A549 (cell line): ENCODE measurements around the gene YOD1. TPM values are rescaled to one million over a fixed set of nuclear protein-coding genes. Genes with fewer than 3 reads are reported as not detected.

Source experiments
- ATAC-seq, 2 experiments: fragments of 200-7000 bp in 1 of 2; fragments of >200 bp in 1 of 2; cut with Nextera tagmentation in 1 of 2; cut with Tn5 transposase in 1 of 2; 3 replicates each; pipeline versions ENCODE4 v1.8.0 to v1.9.1; 2018 to 2020; ENCODE audit warnings: mild to moderate bottlenecking in 1 of 2, moderate library complexity in 1 of 2
- CTCF ChIA-PET: fragments of 300-600 bp; sonication (Branson Sonifier 250); formaldehyde crosslinking; extraction: SDS; loops from one replicate; lab custom pipeline; 2021; ENCODE audit warnings: antibody characterized with exemption, inconsistent platforms; lab: Yijun Ruan, JAX
- POLR2A ChIA-PET: fragments of 350-600 bp; formaldehyde crosslinking; extraction: SDS; loops from one replicate; lab custom pipeline; 2021; ENCODE audit warnings: antibody characterized with exemption, inconsistent platforms; lab: Yijun Ruan, JAX
- DNase-seq, 2 experiments: peaks; one replicate each; pipeline versions ENCODE4 v3.0.0 to v3.0.0-alpha.2; 2011 to 2016; ENCODE audit warnings: low read depth in 1 of 2, low spot score in 1 of 2
- FAIRE-seq: peaks from 2 replicates; lab custom pipeline; 2011; peaks lifted over from hg19 to GRCh38; lab: Jason Lieb, UNC
- H3K27ac ChIP-seq, 2 experiments: fragments of >200 bp; sonication (Bioruptor Twin); formaldehyde crosslinking; 3 replicates each; pipeline ENCODE4 v1.5.1; 2016 to 2017
- H3K4me1 ChIP-seq: fragments of >200 bp; sonication (Bioruptor Twin); formaldehyde crosslinking; 3 replicates; pipeline ENCODE4 v1.6.1; 2016
- H3K4me2 ChIP-seq: fragments of >200 bp; sonication (Bioruptor Twin); formaldehyde crosslinking; 3 replicates; pipeline ENCODE4 v1.6.1; 2016
- H3K4me3 ChIP-seq: fragments of >200 bp; sonication (Bioruptor Twin); formaldehyde crosslinking; 3 replicates; pipeline ENCODE4 v1.5.1; 2016
- H3K9me3 ChIP-seq: fragments of >200 bp; sonication (Bioruptor Twin); formaldehyde crosslinking; 3 replicates; pipeline ENCODE4 v1.6.1; 2016
- ATOH8 ChIP-seq: fragments of 250-450 bp; sonication (Bioruptor Pico); IDR thresholded peaks from 2 replicates; pipeline ENCODE4 v1.5.0; 2020; ENCODE audit warnings: low read depth, mild to moderate bottlenecking, moderate library complexity
- CBX2 ChIP-seq: fragments of 200-600 bp; sonication (generic); IDR thresholded peaks from 2 replicates; pipeline ENCODE4 v1.6.1; 2016; ENCODE audit warnings: low read depth, mild to moderate bottlenecking, borderline replicate concordance
- CBX8 ChIP-seq: fragments of 200-600 bp; sonication (generic); IDR thresholded peaks from 2 replicates; pipeline ENCODE4 v1.6.1; 2016
- CEBPB ChIP-seq, 2 experiments: fragments of >200 bp in 1 of 2; sonication (Bioruptor Twin) in 1 of 2; formaldehyde crosslinking in 1 of 2; IDR thresholded peaks; 2 replicates each; pipeline ENCODE4 v1.6.1; 2012 to 2016
- CHD2 ChIP-seq: fragments of 150-350 bp; IDR thresholded peaks from 2 replicates; pipeline ENCODE4 v1.6.1; 2014; ENCODE audit warnings: low read length; ENCODE audit not compliant: partially characterized antibody
- E2F6 ChIP-seq: IDR thresholded peaks from 2 replicates; pipeline ENCODE4 v1.6.1; 2012; ENCODE audit warnings: low read depth, borderline replicate concordance
- ESRRA ChIP-seq: fragments of 150-350 bp; IDR thresholded peaks from 2 replicates; pipeline ENCODE4 v1.6.1; 2014; ENCODE audit warnings: mild to moderate bottlenecking, low read length, borderline replicate concordance
- FOSB ChIP-seq: fragments of 250-450 bp; sonication (Bioruptor Pico); IDR thresholded peaks from 2 replicates; pipeline ENCODE4 v1.5.0; 2020; ENCODE audit warnings: mild to moderate bottlenecking, moderate library complexity
- HES2 ChIP-seq: fragments of >200 bp; sonication (Bioruptor Twin); formaldehyde crosslinking; IDR thresholded peaks from 2 replicates; pipeline ENCODE4 v1.6.1; 2016
- HMGXB4 ChIP-seq: fragments of 250-450 bp; sonication (Bioruptor Pico); IDR thresholded peaks from 2 replicates; pipeline ENCODE4 v1.5.0; 2021; ENCODE audit warnings: mild to moderate bottlenecking, moderate library complexity, borderline replicate concordance
- HOXA7 ChIP-seq: fragments of 250-450 bp; sonication (Bioruptor Pico); IDR thresholded peaks from 2 replicates; pipeline ENCODE4 v1.5.0; 2020; ENCODE audit warnings: mild to moderate bottlenecking, moderate library complexity
- HOXB5 ChIP-seq: fragments of 250-450 bp; sonication (Bioruptor Pico); IDR thresholded peaks from 2 replicates; pipeline ENCODE4 v1.5.0; 2020; ENCODE audit warnings: mild to moderate bottlenecking, moderate library complexity
- JUN ChIP-seq, 2 experiments: fragments of >200 bp; sonication (Bioruptor Twin); formaldehyde crosslinking; IDR thresholded peaks; 2 replicates in 1 of 2; 3 replicates in 1 of 2; pipeline ENCODE4 v1.6.1; 2016 to 2017
- KDM1A ChIP-seq: fragments of 200-600 bp; sonication (generic); IDR thresholded peaks from 2 replicates; pipeline ENCODE4 v1.6.1; 2016; ENCODE audit warnings: low read depth, mild to moderate bottlenecking
- MAFK ChIP-seq: fragments of 450-650 bp; IDR thresholded peaks from 2 replicates; pipeline ENCODE4 v1.6.1; 2014; ENCODE audit not compliant: partially characterized antibody
- MAZ ChIP-seq: fragments of 150-350 bp; IDR thresholded peaks from 2 replicates; pipeline ENCODE4 v1.6.1; 2014; ENCODE audit warnings: antibody characterized with exemption, low read depth, low read length, borderline replicate concordance
- RARB ChIP-seq: fragments of 250-450 bp; sonication (Bioruptor Pico); IDR thresholded peaks from 2 replicates; pipeline ENCODE4 v1.8.0; 2021; ENCODE audit warnings: mild to moderate bottlenecking, moderate library complexity
- RCOR1 ChIP-seq: fragments of 150-350 bp; IDR thresholded peaks from 2 replicates; pipeline ENCODE4 v1.6.1; 2014; ENCODE audit warnings: antibody characterized with exemption, low read length, low read depth
- REST ChIP-seq: fragments of 200-600 bp; sonication (generic); IDR thresholded peaks from 2 replicates; pipeline ENCODE4 v1.6.1; 2016; ENCODE audit warnings: antibody characterized with exemption, mild to moderate bottlenecking, moderate library complexity
- RFX5 ChIP-seq: fragments of 450-650 bp; IDR thresholded peaks from 2 replicates; pipeline ENCODE4 v1.7.1; 2014; ENCODE audit warnings: antibody characterized with exemption, mild to moderate bottlenecking, moderate library complexity
- WGBS: methylation state at CpG from one replicate; pipeline ENCODE4 v1.1.6; 2017; ENCODE audit errors: missing lambda C conversion rate; 5-methylcytosine and 5-hydroxymethylcytosine counted together
- polyA plus RNA-seq, 4 experiments: library from polyadenylated mRNA; depleted of rRNA in 3 of 4; stranded (reverse); fragments of >200 nt; fragmentation: RNase III in 1 of 4; extraction: RNeasy Plus Mini Kit Qiagen cat#74134 plus additional on column Dnase treatment in 1 of 4; gene quantifications; 2 replicates in 3 of 4; 3 replicates in 1 of 4; pipeline ENCODE4 v1.2.3, GENCODE V29; 2011 to 2017

The YOD1 gene
- polyA plus RNA-seq, 2 of the 4 experiments (the other 2 are of a cell fraction) = 7.0 to 10.3 TPM

- TF ChIP-seq RARB = no peak
- TF ChIP-seq KDM1A = no peak
- TF ChIP-seq JUN (IDR thresholded peaks at IDR 0.05) = no peak
- no peak for TF ChIP-seq ESRRA
Observed at GRCh38 chr1:207077012-207077411, 26.0 kb upstream of the YOD1 start (continued).

- TF ChIP-seq CHD2 (no peak), CBX8 (no peak), HMGXB4 (no peak), MAFK (no peak), ATOH8 (CRISPR knock-in tag) (no peak), HOXA7 (CRISPR knock-in tag) (no peak), RFX5 (no peak), HES2 (no peak), HOXB5 (CRISPR knock-in tag) (no peak), E2F6 (no peak), CEBPB (IDR thresholded peaks at IDR 0.05) (no peak), CBX2 (no peak), FOSB (CRISPR knock-in tag) (no peak), MAZ (no peak)
- 53% methylated on average over 5 of the region's 5 CpGs for WGBS
- ATAC-seq = no peak
- Histone ChIP-seq H3K9me3 (no peaks in the 10 kb centered on the region), H3K4me3 (no peak overlapping the region), H3K4me2 (no peak overlapping the region), H3K4me1 (peaks cover 24% of the 10 kb centered on the region), H3K27ac (no peak overlapping the region)
- ChIA-PET POLR2A (no interaction called here), CTCF (interaction anchor here (0.6 to 4.6 kb wide), 16 partner anchors 8 to 595 kb away, joined by 3 to 17 read pairs (median 3); partner anchors contain the start of gene YOD1)
- no peak for FAIRE-seq
- DNase-seq = no peak
Observed at GRCh38 chr1:207076181-207076955, 25.4 kb upstream of the YOD1 start.

GRCh38 chr1:207073906-207074820, 23.2 kb upstream of the YOD1 start:
- WGBS = 40% methylated on average over 4 of the region's 4 CpGs
- TF ChIP-seq REST (peak; percentile 68), RCOR1 (no peak)
- Histone ChIP-seq H3K27ac (no peak overlapping the region), H3K4me1 (peaks cover 16% of the 10 kb centered on the region), H3K4me2 (0 out of 3 replicates have a peak overlapping the region, but pooled peaks have one; percentile 22), H3K4me3 (no peak overlapping the region), H3K9me3 (no peaks in the 10 kb centered on the region)
- ATAC-seq (peak in 1 of 2 experiments; percentile 60; a peak in 2 of 6 replicates), FAIRE-seq (no peak), DNase-seq (no peak)
- ChIA-PET CTCF (interaction anchor here (0.6 to 4.6 kb wide), 12 partner anchors 10 to 426 kb away, joined by 3 to 17 read pairs (median 4); partner anchors contain the start of gene PFKFB2), POLR2A (interaction anchor here (1.7 kb wide), 1 partner anchor 21 kb away, joined by 7 read pairs; the partner anchor contains the start of gene PFKFB2)
